Gastrocnemius medialis (tissue), 4 donors: ENCODE results near the gene TTLL8. TPM values are rescaled to one million over a fixed set of nuclear protein-coding genes. Genes with fewer than 3 reads are reported as not detected.

Source experiments
- ATAC-seq, 2 donors: fragments of 150-250 bp; one replicate each; pipeline ENCODE4 v1.9.1; 2016
- DNase-seq, 2 donors: peaks; one replicate each; pipeline ENCODE4 v3.0.0-alpha.2; 2019
- H3K27ac ChIP-seq, 4 donors: fragments of 200-600 bp; sonication (generic); 1 replicate in 1 of 4; 2 replicates in 3 of 4; pipeline ENCODE4 v1.5.1; 2016 to 2018; ENCODE audit warnings: mild to moderate bottlenecking in 2 of 4, moderate library complexity in 1 of 4
- H3K27me3 ChIP-seq, 3 donors: fragments of 200-600 bp; sonication (generic) in 2 of 3; 1 replicate in 1 of 3; 2 replicates in 2 of 3; pipeline versions ENCODE4 v1.5.1 to v1.6.0; 2016 to 2019; ENCODE audit warnings: mild to moderate bottlenecking in 1 of 3, moderate library complexity in 1 of 3
- H3K36me3 ChIP-seq, 2 donors: fragments of 200-600 bp; sonication (generic) in 1 of 2; one replicate each; pipeline ENCODE4 v1.5.1; 2017 to 2018
- H3K4me1 ChIP-seq, 2 donors: fragments of 200-600 bp; sonication (generic) in 1 of 2; one replicate each; pipeline ENCODE4 v1.5.1; 2016 to 2017; ENCODE audit warnings: mild to moderate bottlenecking in 2 of 2
- H3K4me3 ChIP-seq, 4 donors: fragments of 200-600 bp; sonication (generic) in 3 of 4; 1 replicate in 1 of 4; 2 replicates in 3 of 4; pipeline ENCODE4 v1.5.1; 2016 to 2019; ENCODE audit warnings: mild to moderate bottlenecking in 2 of 4
- H3K9me3 ChIP-seq, 3 donors: fragments of 200-600 bp; sonication (generic) in 2 of 3; 1 replicate in 1 of 3; 2 replicates in 2 of 3; pipeline ENCODE4 v1.5.1; 2016 to 2019
- CTCF ChIP-seq, 5 experiments: fragments of 450-650 bp in 3 of 5; fragments of 200-600 bp in 2 of 5; sonication (generic) in 2 of 5; IDR thresholded peaks in 4 of 5; conservative IDR thresholded peaks in 1 of 5; 1 replicate in 4 of 5; 2 replicates in 1 of 5; pipeline ENCODE4 v1.5.1; 2016 to 2019; ENCODE audit warnings: antibody characterized with exemption in 5 of 5, mild to moderate bottlenecking in 3 of 5, moderate library complexity in 3 of 5
- POLR2A ChIP-seq, 2 donors: fragments of 450-650 bp; IDR thresholded peaks; one replicate each; pipeline ENCODE4 v1.6.1; 2017; ENCODE audit warnings: antibody characterized with exemption in 2 of 2, mild to moderate bottlenecking in 2 of 2, moderate library complexity in 2 of 2
- in situ Hi-C, 4 donors: fragments of 200-750 bp; cut with MboI; loops; one replicate each; pipeline versions ENCODE4 v1.15.0 to v1.8.0; 2017; ENCODE audit warnings: low sequenced_read_pairs in 4 of 4
- intact Hi-C: fragments of 100-400 bp; cut with DNase I; formaldehyde crosslinking; loops from one replicate; pipeline ENCODE4 v1.15.1; 2023; ENCODE audit warnings: low total_unique reads
- total RNA-seq, 4 donors: library from RNA; depleted of rRNA; stranded (reverse); fragments of >200 nt; gene quantifications; one replicate each; pipeline versions ENCODE4 v1.1.0 to v1.2.3, GENCODE V29; 2016

Gene TTLL8
- total RNA-seq, 4 donors from 2014 or later = not detected

GRCh38 chr22:50102946-50103345 is 44.8 kb upstream of the TTLL8 start:
- Histone ChIP-seq H3K9me3 (no peaks in the 10 kb centered on the region), H3K27me3 (peaks cover 0 to 10% (median 0%) of the 10 kb centered on the region in 3 donors), H3K4me3 (no peak overlapping the region), H3K27ac (no peak overlapping the region), H3K4me1 (no peaks in the 10 kb centered on the region), H3K36me3 (no peaks in the 10 kb centered on the region)
- in situ Hi-C loops (no loop called here), intact Hi-C loops (no loop called here)
- no peak for TF ChIP-seq CTCF (IDR thresholded peaks at IDR 0.05 in 4 of 5, conservative IDR thresholded peaks at IDR 0.05 in 1 of 5)
- no peak for TF ChIP-seq POLR2A (IDR thresholded peaks at IDR 0.05)
- ATAC-seq = no peak
- DNase-seq = no peak

- no peaks in the 10 kb centered on the region for H3K9me3 ChIP-seq
- no peaks in the 10 kb centered on the region for H3K36me3 ChIP-seq
- no peak overlapping the region for H3K4me3 ChIP-seq
- DNase-seq (no peak), ATAC-seq (no peak)
- in situ Hi-C loops = no loop called here
- no peak overlapping the region for H3K27ac ChIP-seq
- TF ChIP-seq POLR2A (IDR thresholded peaks at IDR 0.05) (no peak), CTCF (IDR thresholded peaks at IDR 0.05 in 4 of 5, conservative IDR thresholded peaks at IDR 0.05 in 1 of 5) (no peak)
- intact Hi-C loops = no loop called here
- no peaks in the 10 kb centered on the region for H3K4me1 ChIP-seq
- H3K27me3 ChIP-seq = peaks cover 0 to 13% (median 2%) of the 10 kb centered on the region in 3 donors
Observed at GRCh38 chr22:50101870-50102565, 43.9 kb upstream of the TTLL8 start.

- ATAC-seq = no peak
- Histone ChIP-seq H3K9me3 (no peaks in the 10 kb centered on the region), H3K27ac (no peak overlapping the region), H3K36me3 (no peaks in the 10 kb centered on the region), H3K4me1 (no peaks in the 10 kb centered on the region), H3K4me3 (no peak overlapping the region), H3K27me3 (peaks cover 0 to 24% (median 9%) of the 10 kb centered on the region in 3 donors)
- intact Hi-C loops = no loop called here
- no peak for DNase-seq
- no peak for TF ChIP-seq POLR2A (IDR thresholded peaks at IDR 0.05)
- no peak for TF ChIP-seq CTCF (IDR thresholded peaks at IDR 0.05 in 4 of 5, conservative IDR thresholded peaks at IDR 0.05 in 1 of 5)
- in situ Hi-C loops = no loop called here
Observed at GRCh38 chr22:50098052-50098451, 40.0 kb upstream of the TTLL8 start.

GRCh38 chr22:50092342-50092741 is 34.2 kb upstream of the TTLL8 start:
- TF ChIP-seq CTCF (IDR thresholded peaks at IDR 0.05 in 4 of 5, conservative IDR thresholded peaks at IDR 0.05 in 1 of 5) (no peak), POLR2A (IDR thresholded peaks at IDR 0.05) (no peak)
- no peaks in the 10 kb centered on the region for H3K4me1 ChIP-seq
- H3K36me3 ChIP-seq = no peaks in the 10 kb centered on the region
- H3K27ac ChIP-seq = no peak overlapping the region
- DNase-seq = no peak
- in situ Hi-C loops (no loop called here), intact Hi-C loops (no loop called here)
- no peaks in the 10 kb centered on the region for H3K9me3 ChIP-seq
- H3K27me3 ChIP-seq = peaks cover 19 to 33% (median 28%) of the 10 kb centered on the region in 3 donors
- no peak for ATAC-seq
- H3K4me3 ChIP-seq = no peak overlapping the region
